HG02852 (cell line): ENCODE results near the gene ABCC4.

ENCODE experiments used
- ATAC-seq: cut with Tn5 transposase; IDR thresholded peaks from one replicate; pipeline ENCODE4 v1.9.1; 2021; ENCODE audit warnings: mild to moderate bottlenecking, moderate library complexity; ENCODE audit not compliant: unreplicated experiment

Gene ABCC4

GRCh38 chr13:95258619-95259194, 42.5 kb downstream of the ABCC4 start:
- ATAC-seq: no peak

- no peak for ATAC-seq
Observed at GRCh38 chr13:95258098-95258497, 43.2 kb downstream of the ABCC4 start.

GRCh38 chr13:95256091-95256490, 45.2 kb downstream of the ABCC4 start:
- no peak for ATAC-seq

- no peak for ATAC-seq
Observed at GRCh38 chr13:95255072-95255732, 46.0 kb downstream of the ABCC4 start.

- ATAC-seq: no peak
Observed at GRCh38 chr13:95254339-95254738, 46.9 kb downstream of the ABCC4 start.

GRCh38 chr13:95253033-95253432, 48.2 kb downstream of the ABCC4 start:
- no peak for ATAC-seq

GRCh38 chr13:95251641-95252040, 49.6 kb downstream of the ABCC4 start:
- ATAC-seq: peak; percentile 48

GRCh38 chr13:95250961-95251360, 50.3 kb downstream of the ABCC4 start:
- ATAC-seq: peak; percentile 44

GRCh38 chr13:95248953-95249352, 52.3 kb downstream of the ABCC4 start:
- ATAC-seq: no peak

- ATAC-seq: no peak
Observed at GRCh38 chr13:95247852-95248251, 53.4 kb downstream of the ABCC4 start.

GRCh38 chr13:95247171-95247570, 54.1 kb downstream of the ABCC4 start:
- no peak for ATAC-seq

- ATAC-seq: no peak
Observed at GRCh38 chr13:95246292-95247082, 54.8 kb downstream of the ABCC4 start.

- ATAC-seq: peak; percentile 60
Observed at GRCh38 chr13:95245071-95245470, 56.2 kb downstream of the ABCC4 start.

GRCh38 chr13:95243207-95243606, 58.0 kb downstream of the ABCC4 start:
- ATAC-seq: no peak

GRCh38 chr13:95241321-95241720, 59.9 kb downstream of the ABCC4 start:
- no peak for ATAC-seq

GRCh38 chr13:95239283-95239682, 62.0 kb downstream of the ABCC4 start:
- ATAC-seq: peak; percentile 68

- no peak for ATAC-seq
Observed at GRCh38 chr13:95237310-95237870, 63.9 kb downstream of the ABCC4 start.

- no peak for ATAC-seq
Observed at GRCh38 chr13:95236774-95237173, 64.5 kb downstream of the ABCC4 start.

- ATAC-seq: no peak
Observed at GRCh38 chr13:95235974-95236373, 65.3 kb downstream of the ABCC4 start.

GRCh38 chr13:95235199-95235756, 66.0 kb downstream of the ABCC4 start:
- no peak for ATAC-seq

GRCh38 chr13:95234242-95234641, 67.0 kb downstream of the ABCC4 start:
- ATAC-seq: peak; percentile 90
